K562 (cell line): ENCODE measurements around the gene ZNF487.
"Not testable (repeated sequence)": the region's sequence is repeated elsewhere in the genome, so short reads cannot be mapped to it uniquely, and the experiment has no call there.

Experiments used
- ARNT ChIP-seq, 2 experiments: fragments of 450-650 bp; IDR thresholded peaks; 2 replicates each; pipeline ENCODE4 v1.6.1; 2016; ENCODE audit warnings: mild to moderate bottlenecking in 1 of 2
- ATF7 ChIP-seq: fragments of 450-650 bp; IDR thresholded peaks from 2 replicates; pipeline ENCODE4 v1.7.1; 2014; ENCODE audit warnings: mild to moderate bottlenecking, moderate library complexity
- CREB1 ChIP-seq, 2 experiments: sonication (generic) in 1 of 2; formaldehyde crosslinking in 1 of 2; IDR thresholded peaks; 2 replicates each; pipeline versions ENCODE4 v1.6.1 to v1.8.0; 2012 to 2022; ENCODE audit warnings: inconsistent platforms in 1 of 2, mild to moderate bottlenecking in 1 of 2, missing genetic modification reagents in 1 of 2, moderate library complexity in 1 of 2
- EP300 ChIP-seq: IDR thresholded peaks from 2 replicates; pipeline ENCODE4 v1.6.1; 2012; ENCODE audit warnings: low read length, improper control_type of control experiment
- HDAC2 ChIP-seq: fragments of 450-650 bp; IDR thresholded peaks from 2 replicates; pipeline ENCODE4 v1.6.1; 2016; ENCODE audit warnings: mild to moderate bottlenecking
- HEY1 ChIP-seq: fragments of 250-450 bp; sonication (Bioruptor Pico); IDR thresholded peaks from 2 replicates; pipeline ENCODE4 v1.5.0; 2020; ENCODE audit warnings: mild to moderate bottlenecking, moderate library complexity, borderline replicate concordance
- SREBF2 ChIP-seq: sonication (generic); formaldehyde crosslinking; IDR thresholded peaks from 2 replicates; pipeline ENCODE4 v1.4.0; 2020; ENCODE audit warnings: mild to moderate bottlenecking, missing genetic modification reagents
- YY1 ChIP-seq, 3 experiments: IDR thresholded peaks; 2 replicates each; pipeline ENCODE4 v1.6.1; 2011; ENCODE audit warnings: low read length in 2 of 3, mild to moderate bottlenecking in 2 of 3, moderate library complexity in 2 of 3, borderline replicate concordance in 1 of 3, control low read depth in 1 of 3, low read depth in 1 of 3; ENCODE audit not compliant: insufficient read depth in 3 of 3, insufficient replicate concordance in 2 of 3, control insufficient read depth in 1 of 3, insufficient read length in 1 of 3; ENCODE audit errors: extremely low read depth in 1 of 3
- ZNF24 ChIP-seq: fragments of 450-650 bp; IDR thresholded peaks from 2 replicates; pipeline ENCODE4 v1.6.1; 2016
- ZNF384 ChIP-seq: IDR thresholded peaks from 2 replicates; pipeline ENCODE4 v1.6.1; 2012; ENCODE audit warnings: low read depth, low read length, improper control_type of control experiment
- TF ChIP-seq, protein P1 (sequence below), 3 experiments: IDR thresholded peaks in 2 of 3; conservative IDR thresholded peaks in 1 of 3; 2 replicates each; pipeline ENCODE4 v1.5.1; 2011 to 2012; ENCODE audit warnings: low read length in 3 of 3, mild to moderate bottlenecking in 3 of 3, control low read depth in 2 of 3, improper control_type of control experiment in 1 of 3, inconsistent platforms in 1 of 3, low read depth in 1 of 3, mixed read lengths in 1 of 3, moderate library complexity in 1 of 3; ENCODE audit not compliant: insufficient read depth in 2 of 3
- TF ChIP-seq, protein P2 (sequence below), 2 experiments: IDR thresholded peaks; 2 replicates each; pipeline ENCODE4 v1.6.1; 2012; ENCODE audit warnings: improper control_type of control experiment in 2 of 2, low read depth in 2 of 2, low read length in 2 of 2, borderline replicate concordance in 1 of 2
- TF ChIP-seq, protein P3 (sequence below), 2 experiments: fragments of 200-800 bp in 1 of 2; sonication (Bioruptor generic) in 1 of 2; sonication (generic) in 1 of 2; formaldehyde crosslinking in 1 of 2; IDR thresholded peaks in 1 of 2; conservative IDR thresholded peaks in 1 of 2; 2 replicates each; pipeline versions ENCODE4 v1.5.0 to v1.6.1; 2016 to 2020; ENCODE audit warnings: missing compliant biosample characterization in 1 of 2, missing genetic modification characterization in 1 of 2, missing genetic modification reagents in 1 of 2
- TF ChIP-seq, protein P4 (sequence below): fragments of 450-650 bp; conservative IDR thresholded peaks from 2 replicates; pipeline ENCODE4 v1.6.1; 2016; ENCODE audit warnings: missing genetic modification characterization, low read depth, mild to moderate bottlenecking, missing compliant biosample characterization, moderate library complexity

DNA sequence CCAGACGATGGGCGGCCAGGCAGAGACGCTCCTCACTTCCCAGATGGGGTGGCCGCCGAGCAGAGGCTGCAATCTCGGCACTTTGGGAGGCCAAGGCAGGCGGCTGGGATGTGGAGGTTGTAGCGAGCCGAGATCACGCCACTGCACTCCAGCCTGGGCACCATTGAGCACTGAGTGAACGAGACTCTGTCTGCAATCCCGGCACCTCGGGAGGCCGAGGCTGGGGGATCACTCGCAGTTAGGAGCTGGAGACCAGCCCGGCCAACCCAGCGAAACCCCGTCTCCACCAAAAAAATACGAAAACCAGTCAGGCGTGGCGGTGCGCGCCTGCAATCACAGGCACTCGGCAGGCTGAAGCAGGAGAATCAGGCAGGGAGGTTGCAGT, 28.8 kb downstream of the ZNF487 start:
- TF ChIP-seq CREB1 (IDR thresholded peaks at IDR 0.05); CREB1 (CRISPR knock-in tag; IDR thresholded peaks at IDR 0.05); SREBF2; HDAC2; ARNT (IDR thresholded peaks at IDR 0.05); EP300; YY1 (IDR thresholded peaks at IDR 0.05; ENCODE audit: borderline replicate concordance in 1 of 3, control insufficient read depth in 1 of 3, extremely low read depth in 1 of 3, insufficient read depth in 3 of 3, insufficient read length in 1 of 3, insufficient replicate concordance in 2 of 3, low read depth in 1 of 3, low read length in 2 of 3); HEY1 (CRISPR knock-in tag); ZNF384; ZNF24; ATF7: not testable (repeated sequence)
- TF ChIP-seq, protein P1, sequence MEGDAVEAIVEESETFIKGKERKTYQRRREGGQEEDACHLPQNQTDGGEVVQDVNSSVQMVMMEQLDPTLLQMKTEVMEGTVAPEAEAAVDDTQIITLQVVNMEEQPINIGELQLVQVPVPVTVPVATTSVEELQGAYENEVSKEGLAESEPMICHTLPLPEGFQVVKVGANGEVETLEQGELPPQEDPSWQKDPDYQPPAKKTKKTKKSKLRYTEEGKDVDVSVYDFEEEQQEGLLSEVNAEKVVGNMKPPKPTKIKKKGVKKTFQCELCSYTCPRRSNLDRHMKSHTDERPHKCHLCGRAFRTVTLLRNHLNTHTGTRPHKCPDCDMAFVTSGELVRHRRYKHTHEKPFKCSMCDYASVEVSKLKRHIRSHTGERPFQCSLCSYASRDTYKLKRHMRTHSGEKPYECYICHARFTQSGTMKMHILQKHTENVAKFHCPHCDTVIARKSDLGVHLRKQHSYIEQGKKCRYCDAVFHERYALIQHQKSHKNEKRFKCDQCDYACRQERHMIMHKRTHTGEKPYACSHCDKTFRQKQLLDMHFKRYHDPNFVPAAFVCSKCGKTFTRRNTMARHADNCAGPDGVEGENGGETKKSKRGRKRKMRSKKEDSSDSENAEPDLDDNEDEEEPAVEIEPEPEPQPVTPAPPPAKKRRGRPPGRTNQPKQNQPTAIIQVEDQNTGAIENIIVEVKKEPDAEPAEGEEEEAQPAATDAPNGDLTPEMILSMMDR (IDR thresholded peaks at IDR 0.05 in 2 of 3, conservative IDR thresholded peaks at IDR 0.05 in 1 of 3; ENCODE audit: insufficient read depth in 2 of 3, low read depth in 1 of 3, low read length in 3 of 3), result not testable (repeated sequence)
- TF ChIP-seq, protein P2, sequence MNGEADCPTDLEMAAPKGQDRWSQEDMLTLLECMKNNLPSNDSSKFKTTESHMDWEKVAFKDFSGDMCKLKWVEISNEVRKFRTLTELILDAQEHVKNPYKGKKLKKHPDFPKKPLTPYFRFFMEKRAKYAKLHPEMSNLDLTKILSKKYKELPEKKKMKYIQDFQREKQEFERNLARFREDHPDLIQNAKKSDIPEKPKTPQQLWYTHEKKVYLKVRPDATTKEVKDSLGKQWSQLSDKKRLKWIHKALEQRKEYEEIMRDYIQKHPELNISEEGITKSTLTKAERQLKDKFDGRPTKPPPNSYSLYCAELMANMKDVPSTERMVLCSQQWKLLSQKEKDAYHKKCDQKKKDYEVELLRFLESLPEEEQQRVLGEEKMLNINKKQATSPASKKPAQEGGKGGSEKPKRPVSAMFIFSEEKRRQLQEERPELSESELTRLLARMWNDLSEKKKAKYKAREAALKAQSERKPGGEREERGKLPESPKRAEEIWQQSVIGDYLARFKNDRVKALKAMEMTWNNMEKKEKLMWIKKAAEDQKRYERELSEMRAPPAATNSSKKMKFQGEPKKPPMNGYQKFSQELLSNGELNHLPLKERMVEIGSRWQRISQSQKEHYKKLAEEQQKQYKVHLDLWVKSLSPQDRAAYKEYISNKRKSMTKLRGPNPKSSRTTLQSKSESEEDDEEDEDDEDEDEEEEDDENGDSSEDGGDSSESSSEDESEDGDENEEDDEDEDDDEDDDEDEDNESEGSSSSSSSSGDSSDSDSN (IDR thresholded peaks at IDR 0.05; ENCODE audit: borderline replicate concordance in 1 of 2, low read depth in 2 of 2, low read length in 2 of 2), result not testable (repeated sequence)
- TF ChIP-seq, protein P3, sequence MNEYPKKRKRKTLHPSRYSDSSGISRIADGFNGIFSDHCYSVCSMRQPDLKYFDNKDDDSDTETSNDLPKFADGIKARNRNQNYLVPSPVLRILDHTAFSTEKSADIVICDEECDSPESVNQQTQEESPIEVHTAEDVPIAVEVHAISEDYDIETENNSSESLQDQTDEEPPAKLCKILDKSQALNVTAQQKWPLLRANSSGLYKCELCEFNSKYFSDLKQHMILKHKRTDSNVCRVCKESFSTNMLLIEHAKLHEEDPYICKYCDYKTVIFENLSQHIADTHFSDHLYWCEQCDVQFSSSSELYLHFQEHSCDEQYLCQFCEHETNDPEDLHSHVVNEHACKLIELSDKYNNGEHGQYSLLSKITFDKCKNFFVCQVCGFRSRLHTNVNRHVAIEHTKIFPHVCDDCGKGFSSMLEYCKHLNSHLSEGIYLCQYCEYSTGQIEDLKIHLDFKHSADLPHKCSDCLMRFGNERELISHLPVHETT (CRISPR knock-in tag; conservative IDR thresholded peaks at IDR 0.05 in 1 of 2, IDR thresholded peaks at IDR 0.05 in 1 of 2), result not testable (repeated sequence)
- TF ChIP-seq, protein P4, sequence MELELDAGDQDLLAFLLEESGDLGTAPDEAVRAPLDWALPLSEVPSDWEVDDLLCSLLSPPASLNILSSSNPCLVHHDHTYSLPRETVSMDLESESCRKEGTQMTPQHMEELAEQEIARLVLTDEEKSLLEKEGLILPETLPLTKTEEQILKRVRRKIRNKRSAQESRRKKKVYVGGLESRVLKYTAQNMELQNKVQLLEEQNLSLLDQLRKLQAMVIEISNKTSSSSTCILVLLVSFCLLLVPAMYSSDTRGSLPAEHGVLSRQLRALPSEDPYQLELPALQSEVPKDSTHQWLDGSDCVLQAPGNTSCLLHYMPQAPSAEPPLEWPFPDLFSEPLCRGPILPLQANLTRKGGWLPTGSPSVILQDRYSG (tag), result not testable (repeated sequence)
